Activated CD4-positive, alpha-beta T cell treated with anti-CD3 and anti-CD28 coated beads, Interleukin-2, amount 10 ng/mL, durations not matched to agents 7 days and 5 days (primary cell): Measurements from ENCODE around the gene RETREG1. TPM values are rescaled to one million over a fixed set of nuclear protein-coding genes. Genes with fewer than 3 reads are reported as not detected.
"Not testable (repeated sequence)": the region's sequence is repeated elsewhere in the genome, so short reads cannot be mapped to it uniquely, and the experiment has no call there.

Experiments
- CTCF ChIA-PET: fragments of 350-600 bp; sonication (Branson Sonifier 250); formaldehyde crosslinking; loops from one replicate; lab custom pipeline; 2021; ENCODE audit warnings: antibody characterized with exemption; lab: Charles Lee
- POLR2A ChIA-PET: fragments of 350-600 bp; sonication (Branson Sonifier 250); formaldehyde crosslinking; loops from one replicate; lab custom pipeline; 2021; ENCODE audit warnings: antibody characterized with exemption; lab: Charles Lee
- DNase-seq: peaks from one replicate; pipeline ENCODE4 v3.0.0-alpha.2; 2020
- H3K27ac Mint-ChIP-seq: one replicate; pipeline ENCODE4 v1.8.0; 2021; ENCODE audit warnings: mild to moderate bottlenecking, moderate library complexity, mixed read lengths
- H3K27me3 Mint-ChIP-seq: one replicate; pipeline ENCODE4 v1.8.0; 2021; ENCODE audit warnings: mixed read lengths
- H3K36me3 Mint-ChIP-seq: one replicate; pipeline ENCODE4 v1.8.0; 2021; ENCODE audit warnings: low read depth, mixed read lengths
- H3K4me1 Mint-ChIP-seq: one replicate; pipeline ENCODE4 v1.8.0; 2021; ENCODE audit warnings: mixed read lengths
- H3K4me3 Mint-ChIP-seq: one replicate; pipeline ENCODE4 v1.8.0; 2021; ENCODE audit warnings: mild to moderate bottlenecking, moderate library complexity, mixed read lengths
- H3K9me3 Mint-ChIP-seq: one replicate; pipeline ENCODE4 v1.8.0; 2021; ENCODE audit warnings: mixed read lengths
- total RNA-seq, 2 experiments: library from RNA; stranded (reverse); gene quantifications; one replicate each; pipeline ENCODE4 v1.2.3, GENCODE V29; 2021

RETREG1 gene
- total RNA-seq, 2 experiments from 2014 or later: 48.4 to 50.5 TPM

DNA sequence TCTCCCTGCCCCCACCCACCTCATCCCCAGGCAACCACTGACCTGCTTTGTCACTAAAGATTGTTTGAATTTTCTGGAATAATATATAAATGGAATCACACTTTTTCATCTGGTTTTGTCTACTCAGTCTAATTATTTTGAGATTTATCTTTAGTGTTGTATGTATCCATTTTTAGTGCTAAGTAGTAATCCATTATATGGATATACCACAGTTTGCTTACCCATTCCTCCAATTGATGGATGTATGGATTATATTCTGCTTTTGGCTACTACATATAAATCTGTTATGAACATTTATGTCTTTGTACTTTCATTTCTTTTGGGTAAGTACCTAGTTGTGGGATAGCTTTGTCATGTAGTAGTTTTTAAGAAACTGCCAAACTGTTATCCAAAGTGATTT lies 136.7 kb downstream of the RETREG1 start:
- Mint-ChIP-seq H3K27ac (no peak overlapping the region), H3K4me3 (no peak overlapping the region), H3K9me3 (no peaks in the 10 kb centered on the region), H3K27me3 (no peaks in the 10 kb centered on the region), H3K36me3 (peaks cover 24% of the 10 kb centered on the region), H3K4me1 (no peaks in the 10 kb centered on the region)
- DNase-seq: no peak
- ChIA-PET POLR2A (no interaction called here), CTCF (no interaction called here)

DNA sequence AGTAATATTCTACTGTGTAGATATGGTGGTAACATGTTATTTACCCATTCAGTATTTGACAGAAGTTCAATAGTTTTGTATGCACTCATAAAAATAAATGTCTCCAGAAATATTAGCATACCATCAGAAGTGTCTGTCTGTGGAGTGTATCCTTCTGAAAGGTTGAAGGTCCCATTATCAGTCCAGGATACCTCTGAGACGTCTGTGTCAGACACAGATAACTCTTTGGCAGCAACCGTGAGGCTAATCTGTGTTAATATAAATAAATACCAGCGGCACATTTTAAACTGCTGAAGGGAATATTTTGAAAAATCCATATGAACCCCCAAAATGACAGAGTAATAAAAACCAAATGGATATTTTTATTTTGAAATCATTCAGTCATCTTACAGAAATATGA lies 139.3 kb downstream of the RETREG1 start:
- Mint-ChIP-seq H3K36me3 (peaks cover 29% of the 10 kb centered on the region), H3K27me3 (no peaks in the 10 kb centered on the region), H3K9me3 (no peaks in the 10 kb centered on the region), H3K27ac (no peak overlapping the region), H3K4me1 (no peaks in the 10 kb centered on the region), H3K4me3 (no peak overlapping the region)
- ChIA-PET POLR2A (no interaction called here), CTCF (no interaction called here)
- no peak for DNase-seq

DNA sequence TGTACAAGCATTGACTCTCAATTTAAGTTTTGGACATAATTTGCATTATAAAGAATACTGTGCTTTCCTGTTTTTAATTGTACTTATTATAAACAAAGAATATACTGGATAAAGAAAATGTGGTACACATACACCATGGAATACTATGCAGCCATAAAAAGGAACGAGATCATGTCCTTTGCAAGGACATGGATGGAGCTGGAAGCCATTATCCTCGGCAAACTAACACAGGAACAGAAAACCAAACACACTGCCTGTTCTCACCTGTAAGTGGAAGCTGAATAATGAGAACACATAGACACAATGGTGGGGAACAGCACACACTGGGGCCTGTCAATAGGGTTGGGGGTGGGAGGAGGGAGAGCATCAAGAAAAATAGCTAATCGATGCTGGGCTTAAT lies 140.4 kb downstream of the RETREG1 start:
- H3K9me3 Mint-ChIP-seq, H3K4me3 Mint-ChIP-seq, DNase-seq, H3K27ac Mint-ChIP-seq, H3K27me3 Mint-ChIP-seq, POLR2A ChIA-PET, H3K4me1 Mint-ChIP-seq: not testable (repeated sequence)
- CTCF ChIA-PET: interaction anchor here (1.3 to 2.0 kb wide), 2 partner anchors 9 to 11 kb away, joined by 3 to 4 read pairs; no protein-coding TSS in a partner anchor
- H3K36me3 Mint-ChIP-seq: peaks cover 29% of the 10 kb centered on the region

DNA sequence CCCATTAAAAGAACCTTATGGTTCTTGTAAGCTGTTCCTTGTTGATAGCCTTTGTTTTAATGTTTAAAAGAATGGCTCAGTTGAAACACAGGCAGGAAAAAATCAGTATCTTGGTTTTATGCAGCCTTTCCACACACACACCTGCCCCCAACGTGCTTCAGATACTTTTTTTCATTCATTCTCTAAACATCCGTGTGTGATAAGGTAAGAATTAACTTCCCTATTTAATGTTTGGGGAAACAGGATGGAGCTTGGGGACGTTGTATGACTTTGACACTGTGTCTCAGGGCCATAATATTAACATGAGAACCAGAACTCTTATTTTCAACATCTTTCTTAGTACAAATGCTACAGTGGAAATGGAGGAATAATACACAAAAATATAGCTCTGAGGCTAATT lies 145.4 kb downstream of the RETREG1 start:
- Mint-ChIP-seq H3K27ac (no peak overlapping the region), H3K4me3 (no peak overlapping the region), H3K4me1 (peaks cover 29% of the 10 kb centered on the region), H3K27me3 (no peaks in the 10 kb centered on the region), H3K9me3 (no peaks in the 10 kb centered on the region), H3K36me3 (peaks cover 23% of the 10 kb centered on the region)
- CTCF ChIA-PET: no interaction called here
- POLR2A ChIA-PET: no interaction called here
- no peak for DNase-seq

DNA sequence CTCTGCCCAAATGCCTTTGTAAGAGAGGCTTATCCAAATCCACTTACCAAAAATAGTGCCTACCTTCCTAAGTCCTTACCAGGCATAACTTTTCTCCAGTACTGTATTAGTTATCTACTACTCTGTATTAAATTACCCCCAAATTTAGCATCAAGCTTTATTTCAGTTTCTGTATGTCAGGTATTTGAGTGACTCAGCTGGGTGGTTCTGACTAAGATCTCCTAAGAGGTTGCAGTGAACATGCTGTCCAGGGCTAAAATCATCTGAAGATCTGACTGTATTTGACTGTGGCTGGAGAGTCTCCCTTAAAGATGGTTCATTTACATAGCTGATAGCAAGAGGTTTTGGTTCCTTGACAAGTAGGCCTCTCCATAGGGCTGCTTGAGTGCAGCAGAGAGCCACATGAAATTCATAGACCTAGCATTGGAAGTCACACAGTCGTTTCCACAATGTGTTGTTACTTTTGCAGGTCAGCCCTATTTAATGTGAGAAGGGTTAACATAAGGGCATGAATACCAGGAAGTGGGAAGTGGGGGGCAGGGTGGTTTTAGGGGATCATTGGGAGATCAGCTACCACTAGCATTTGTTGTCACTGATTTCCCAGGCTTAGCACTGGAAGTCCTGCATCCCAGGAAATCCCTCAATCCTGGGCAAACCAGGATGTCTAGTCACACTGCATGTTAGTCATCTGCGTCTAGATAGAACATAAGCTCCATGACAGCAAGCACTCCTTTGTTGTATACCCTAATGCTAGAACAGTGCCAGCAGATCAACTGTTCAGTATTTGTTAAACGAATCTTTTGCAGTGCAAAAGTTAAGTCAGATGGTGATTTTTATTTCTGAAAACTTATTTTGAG lies 149.2 kb downstream of the RETREG1 start:
- Mint-ChIP-seq H3K9me3 (no peaks in the 10 kb centered on the region), H3K36me3 (peaks cover 32% of the 10 kb centered on the region), H3K27ac (peak overlapping the region; percentile 94), H3K27me3 (no peaks in the 10 kb centered on the region), H3K4me1 (peaks cover 56% of the 10 kb centered on the region), H3K4me3 (peak overlapping the region; percentile 98)
- peak; percentile 11 for DNase-seq
- ChIA-PET POLR2A (interaction anchor here (0.6 kb wide), 1 partner anchor 11 kb away, joined by 3 read pairs; no protein-coding TSS in a partner anchor), CTCF (interaction anchor here (0.5 to 1.6 kb wide), 3 partner anchors 9 to 236 kb away, joined by 3 to 5 read pairs (median 4); no protein-coding TSS in a partner anchor)

DNA sequence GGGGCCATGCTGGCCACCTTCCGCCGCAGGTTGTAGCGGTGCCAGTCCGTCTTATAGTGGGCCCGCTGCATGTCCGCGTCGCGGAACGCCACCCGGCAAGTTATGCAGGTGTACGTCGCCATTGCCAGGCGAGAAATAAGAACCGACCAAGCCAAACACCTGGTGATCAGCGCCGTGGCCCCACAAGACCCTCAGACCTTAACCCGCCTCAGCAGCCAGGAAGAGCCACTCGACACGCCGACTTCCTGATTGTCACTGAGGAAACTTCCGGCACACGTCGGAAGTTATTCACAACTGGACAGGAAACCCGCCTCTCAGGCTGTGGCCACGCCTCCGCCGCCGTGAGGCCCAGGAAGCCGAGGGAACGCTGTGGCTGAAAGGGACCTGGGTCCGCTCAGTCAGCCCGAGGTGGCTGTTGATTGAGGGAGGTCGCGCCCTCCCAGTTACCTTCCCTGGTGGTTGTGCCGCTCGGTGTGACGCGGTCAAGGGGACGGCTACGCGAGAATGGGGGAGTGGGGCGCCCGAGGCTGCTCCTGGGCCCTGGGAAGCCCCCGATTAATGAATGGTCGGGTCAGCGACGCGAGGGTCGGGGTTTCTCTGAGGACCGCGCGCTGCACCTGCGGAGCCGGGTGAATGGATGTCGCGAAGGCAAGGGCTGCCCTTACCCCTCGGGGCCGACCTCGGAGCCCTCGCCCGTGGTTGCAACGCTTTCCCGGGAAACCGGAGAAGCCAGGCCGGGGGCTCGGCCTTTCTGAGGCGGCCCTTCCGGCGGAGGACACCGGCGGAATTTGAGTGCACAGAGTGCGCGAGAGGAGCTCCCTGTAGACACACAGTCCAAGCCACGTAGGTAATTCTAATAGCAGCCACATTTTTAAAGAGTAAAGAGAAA lies 151.0 kb downstream of the RETREG1 start, which contains the start of gene ZNF622:
Gene ZNF622, minus strand, starts transcription at position 257 of the 889 bp plus-strand sequence. Its CDS starts 135 bp downstream, at position 122.
- POLR2A ChIA-PET: no interaction called here
- Mint-ChIP-seq H3K4me1 (peaks cover 72% of the 10 kb centered on the region), H3K36me3 (peaks cover 49% of the 10 kb centered on the region), H3K9me3 (no peaks in the 10 kb centered on the region), H3K27me3 (no peaks in the 10 kb centered on the region), H3K27ac (peak within 1 kb of the TSS; percentile 94), H3K4me3 (peak within 1 kb of the TSS; percentile 98)
- peak; percentile 93 for DNase-seq
- CTCF ChIA-PET: interaction anchor here (0.5 kb wide), 1 partner anchor 127 kb away, joined by 3 read pairs; no protein-coding TSS in a partner anchor

DNA sequence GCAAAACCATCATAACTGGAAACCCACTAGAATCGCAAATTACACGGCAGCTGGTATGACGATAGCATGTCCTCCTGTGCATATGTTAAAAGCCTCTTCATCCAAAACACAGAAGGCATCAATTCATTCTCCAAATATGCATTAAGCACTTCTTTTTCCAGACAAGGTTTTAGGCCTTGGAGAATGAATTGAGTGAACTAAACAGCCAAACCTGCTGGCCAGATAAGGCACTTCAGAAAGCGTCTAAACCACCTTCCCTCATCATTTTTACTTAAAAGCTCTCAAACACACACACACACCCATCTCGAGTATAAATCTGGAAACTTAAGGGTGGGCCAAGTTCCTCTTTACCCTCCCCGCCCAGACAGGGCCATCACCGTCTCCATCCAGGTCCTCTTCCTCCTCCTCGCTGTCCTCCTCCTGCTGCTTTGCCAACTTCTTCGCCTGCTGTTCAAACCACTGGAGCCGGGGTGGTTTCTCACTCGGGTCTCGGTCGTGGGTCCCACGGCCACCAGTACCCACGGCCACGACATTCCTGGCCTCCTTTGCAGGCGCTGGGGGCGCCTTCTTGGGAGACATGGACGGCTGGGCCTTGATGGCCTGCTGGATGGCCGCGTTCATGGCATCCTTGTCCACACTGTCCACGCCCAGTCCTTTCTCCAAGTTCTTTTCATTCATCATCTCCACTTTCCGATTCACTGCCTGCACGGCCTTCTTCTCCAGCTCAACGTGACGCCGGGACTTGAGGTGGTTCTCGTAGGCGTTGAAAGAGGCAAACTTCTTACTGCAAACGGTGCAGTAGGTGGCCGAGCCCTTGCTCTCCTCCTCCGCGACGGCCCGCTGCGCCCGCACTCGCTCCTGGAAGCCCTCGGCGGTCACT lies 151.9 kb downstream of the RETREG1 start:
- H3K36me3 Mint-ChIP-seq: peaks cover 53% of the 10 kb centered on the region
- POLR2A ChIA-PET: no interaction called here
- no peak for DNase-seq

DNA sequence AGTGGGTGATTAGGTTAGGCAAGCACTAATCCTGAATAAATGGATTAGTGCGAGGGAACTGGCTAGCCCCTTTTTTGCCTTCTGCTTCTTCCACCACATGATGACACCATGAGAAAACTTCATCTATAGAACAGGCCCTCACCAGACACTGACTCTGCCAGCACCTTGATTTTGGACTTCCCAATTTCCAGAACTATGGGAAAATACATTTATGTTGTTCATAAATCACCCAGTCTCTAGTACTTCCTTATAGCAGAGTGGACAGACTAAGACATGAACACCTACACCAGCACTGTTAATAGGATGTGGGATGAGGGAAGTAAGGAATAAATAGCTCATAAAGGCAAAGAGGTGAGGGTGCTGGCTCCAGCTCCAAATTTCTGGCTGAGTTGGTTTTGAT lies 152.6 kb downstream of the RETREG1 start:
- CTCF ChIA-PET: interaction anchor here (1.3 kb wide), 2 partner anchors 8 to 9 kb away, joined by 3 to 9 read pairs; no protein-coding TSS in a partner anchor
- Mint-ChIP-seq H3K4me3 (peak overlapping the region; percentile 98), H3K36me3 (peaks cover 58% of the 10 kb centered on the region), H3K27ac (peak overlapping the region; percentile 94), H3K4me1 (peaks cover 81% of the 10 kb centered on the region), H3K9me3 (no peaks in the 10 kb centered on the region), H3K27me3 (no peaks in the 10 kb centered on the region)
- POLR2A ChIA-PET: no interaction called here
- DNase-seq: no peak

More for the DNA sequence above, 151.9 kb downstream of the RETREG1 start:
- peak overlapping the region; percentile 98 for H3K4me3 Mint-ChIP-seq
- CTCF ChIA-PET: interaction anchor here (1.3 kb wide), 2 partner anchors 9 kb away, joined by 3 to 9 read pairs; no protein-coding TSS in a partner anchor
- H3K27me3 Mint-ChIP-seq: no peaks in the 10 kb centered on the region
- H3K4me1 Mint-ChIP-seq: peaks cover 76% of the 10 kb centered on the region
- H3K9me3 Mint-ChIP-seq: no peaks in the 10 kb centered on the region
- H3K27ac Mint-ChIP-seq: peak overlapping the region; percentile 94

DNA sequence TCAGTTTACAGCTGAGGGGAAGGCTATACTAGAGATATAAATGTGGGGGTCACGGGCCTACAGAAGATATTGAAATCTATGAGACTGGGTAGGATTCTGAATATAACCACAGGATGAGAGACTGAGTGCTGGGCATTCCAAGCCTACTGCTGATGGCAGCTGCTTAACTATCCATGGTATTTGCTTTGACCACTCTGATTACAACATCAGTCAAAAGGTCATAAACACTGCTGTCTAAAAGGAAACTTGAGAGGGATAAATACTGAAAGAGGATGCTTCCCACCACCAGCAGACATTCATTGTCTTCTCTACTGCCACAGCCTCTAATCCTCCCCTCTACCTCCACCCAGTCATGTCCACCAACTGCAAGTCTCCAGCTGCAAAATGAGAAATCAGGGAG lies 155.0 kb downstream of the RETREG1 start:
- H3K9me3 Mint-ChIP-seq: no peaks in the 10 kb centered on the region
- no peak overlapping the region for H3K4me3 Mint-ChIP-seq
- CTCF ChIA-PET: interaction anchor here (1.5 kb wide), 1 partner anchor 13 kb away, joined by 3 read pairs; no protein-coding TSS in a partner anchor
- H3K27me3 Mint-ChIP-seq: no peaks in the 10 kb centered on the region
- H3K27ac Mint-ChIP-seq: no peak overlapping the region
- peaks cover 72% of the 10 kb centered on the region for H3K4me1 Mint-ChIP-seq
- H3K36me3 Mint-ChIP-seq: peaks cover 60% of the 10 kb centered on the region
- POLR2A ChIA-PET: no interaction called here
- no peak for DNase-seq

DNA sequence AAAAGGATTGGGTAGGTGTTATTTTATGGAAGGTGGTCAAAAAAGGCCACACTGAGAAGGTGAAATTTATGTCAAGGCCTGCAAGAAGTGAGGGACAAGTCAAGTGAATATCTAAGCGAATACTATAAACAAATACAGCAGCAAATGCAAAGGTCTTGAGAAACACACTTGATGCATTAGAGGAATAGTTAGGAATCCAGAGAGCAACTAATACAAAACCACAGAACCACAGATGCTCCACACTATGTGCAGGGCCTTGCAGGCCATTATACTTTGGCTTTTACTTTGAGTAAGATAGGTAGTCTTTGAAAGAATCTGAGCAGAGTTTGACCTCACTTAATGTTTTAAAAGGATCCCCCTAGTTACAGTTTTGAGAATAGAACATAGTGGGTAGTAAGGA lies 155.8 kb downstream of the RETREG1 start:
- H3K4me3 Mint-ChIP-seq: no peak overlapping the region
- H3K36me3 Mint-ChIP-seq: peaks cover 67% of the 10 kb centered on the region
- H3K27ac Mint-ChIP-seq: no peak overlapping the region
- ChIA-PET POLR2A (no interaction called here), CTCF (no interaction called here)
- H3K27me3 Mint-ChIP-seq: no peaks in the 10 kb centered on the region
- H3K9me3 Mint-ChIP-seq: no peaks in the 10 kb centered on the region
- DNase-seq: no peak
- H3K4me1 Mint-ChIP-seq: peaks cover 73% of the 10 kb centered on the region

DNA sequence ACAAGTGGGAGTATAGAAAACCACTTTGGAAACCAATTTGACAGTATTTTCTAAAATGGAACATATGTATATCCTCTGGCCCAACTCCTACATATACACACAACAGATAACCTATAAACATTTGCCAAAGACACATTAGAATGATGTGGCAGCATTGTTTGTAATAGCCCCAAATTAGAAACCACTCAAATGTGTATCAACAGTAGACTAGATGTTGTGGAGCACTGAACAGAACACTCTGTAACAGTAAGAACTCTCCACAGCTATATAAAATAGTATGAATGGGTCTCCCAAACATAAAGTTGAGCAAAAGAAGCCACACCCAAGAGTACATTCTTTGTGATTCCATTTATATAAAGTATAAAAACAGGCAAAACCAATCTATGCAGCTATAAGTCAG lies 157.3 kb downstream of the RETREG1 start:
- H3K4me3 Mint-ChIP-seq: no peak overlapping the region
- POLR2A ChIA-PET: no interaction called here
- H3K36me3 Mint-ChIP-seq: peaks cover 68% of the 10 kb centered on the region
- H3K27me3 Mint-ChIP-seq: no peaks in the 10 kb centered on the region
- CTCF ChIA-PET: no interaction called here
- no peaks in the 10 kb centered on the region for H3K9me3 Mint-ChIP-seq
- peaks cover 74% of the 10 kb centered on the region for H3K4me1 Mint-ChIP-seq
- no peak overlapping the region for H3K27ac Mint-ChIP-seq
- no peak for DNase-seq

DNA sequence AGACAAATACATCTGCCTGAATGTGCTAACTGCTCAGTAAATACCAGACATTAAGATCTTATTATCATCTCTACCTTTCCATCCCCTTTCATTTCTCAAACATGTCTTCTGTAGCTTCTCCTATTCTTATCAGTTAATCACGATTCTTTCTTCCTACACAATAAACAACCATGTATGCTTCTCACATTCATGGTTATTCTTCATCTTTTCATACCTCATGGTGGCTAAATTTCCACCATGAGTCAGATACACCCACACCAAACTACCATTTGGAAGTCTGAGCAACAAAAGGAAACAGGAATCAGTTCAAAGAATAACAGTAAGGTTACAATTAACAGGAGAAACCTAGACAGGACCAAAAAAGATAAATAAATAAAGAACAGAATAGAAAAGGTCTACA lies 158.9 kb downstream of the RETREG1 start:
- ChIA-PET POLR2A (no interaction called here), CTCF (interaction anchor here (0.6 to 1.2 kb wide), 5 partner anchors 9 to 297 kb away, joined by 3 read pairs; no protein-coding TSS in a partner anchor)
- Mint-ChIP-seq H3K9me3 (no peaks in the 10 kb centered on the region), H3K36me3 (peaks cover 57% of the 10 kb centered on the region), H3K27me3 (no peaks in the 10 kb centered on the region), H3K4me1 (peaks cover 58% of the 10 kb centered on the region), H3K27ac (no peak overlapping the region), H3K4me3 (no peak overlapping the region)
- DNase-seq: no peak
